GM12878 (cell line): Measurements from ENCODE around the gene ABHD2. TPM values are rescaled to one million over a fixed set of nuclear protein-coding genes. Genes with fewer than 3 reads are reported as not detected.

Experiments
- ATAC-seq: fragments of 200-7000 bp; cut with Tn5 transposase; 3 replicates; pipeline ENCODE4 v1.9.1; 2020; ENCODE audit warnings: mild to moderate bottlenecking, moderate library complexity
- BruUV-seq: library from RNA; stranded (reverse); fragments of 400-500 nt; replicated peaks from 2 replicates; lab custom pipeline; 2021; lab: Mats Ljungman, UMichigan
- CTCF ChIA-PET: fragments of 300-600 bp; sonication (Branson Sonifier 250); formaldehyde crosslinking; extraction: SDS; loops from one replicate; lab custom pipeline; 2021; ENCODE audit warnings: inconsistent platforms; lab: Yijun Ruan, JAX
- POLR2A ChIA-PET: fragments of 350-600 bp; formaldehyde crosslinking; extraction: SDS; loops from one replicate; lab custom pipeline; 2021; ENCODE audit warnings: inconsistent platforms; lab: Charles Lee
- RAD21 ChIA-PET: fragments of 300-600 bp; sonication (Branson Sonifier 250); formaldehyde crosslinking; loops from one replicate; lab custom pipeline; 2023; ENCODE audit warnings: antibody characterized with exemption; ENCODE audit not compliant: unreplicated experiment; lab: Charles Lee
- SMC1A ChIA-PET: fragments of 300-600 bp; sonication (Branson Sonifier 250); formaldehyde crosslinking; loops from one replicate; lab custom pipeline; 2023; ENCODE audit not compliant: unreplicated experiment, uncharacterized antibody; lab: Charles Lee
- DNase-seq: peaks from one replicate; pipeline ENCODE4 v3.0.0-alpha.2; 2011; ENCODE audit warnings: low read depth, low spot score
- FAIRE-seq: peaks from 3 replicates; lab custom pipeline; 2011; peaks lifted over from hg19 to GRCh38; lab: Jason Lieb, UNC
- H2AFZ ChIP-seq: 2 replicates; pipeline ENCODE4 v1.6.0; 2011; ENCODE audit warnings: low read depth, low read length, control low read depth; ENCODE audit not compliant: control insufficient read depth
- H3K27ac ChIP-seq: 2 replicates; pipeline ENCODE4 v1.5.1; 2011; ENCODE audit warnings: control low read depth; ENCODE audit not compliant: control insufficient read depth, insufficient read depth
- H3K27me3 ChIP-seq, 2 experiments: replicated peaks in 1 of 2; 2 replicates each; pipeline versions ENCODE4 v1.6.0 to v1.6.1; 2011; ENCODE audit warnings: low read length in 1 of 2; ENCODE audit not compliant: control insufficient read depth in 2 of 2, insufficient read depth in 2 of 2
- H3K36me3 ChIP-seq, 2 experiments: 2 replicates each; pipeline ENCODE4 v1.5.1; 2011; ENCODE audit warnings: low read length in 1 of 2; ENCODE audit not compliant: control insufficient read depth in 2 of 2, insufficient read depth in 2 of 2
- H3K4me1 ChIP-seq: 2 replicates; pipeline ENCODE4 v1.6.1; 2011; ENCODE audit warnings: mild to moderate bottlenecking, low read length, moderate library complexity, mixed read lengths; ENCODE audit not compliant: control insufficient read depth, insufficient read depth
- H3K4me2 ChIP-seq: 2 replicates; pipeline ENCODE4 v1.6.0; 2011; ENCODE audit warnings: control low read depth; ENCODE audit not compliant: control insufficient read depth, insufficient read depth
- H3K4me3 ChIP-seq: fragments of 200-600 bp; sonication (generic); 2 replicates; pipeline ENCODE4 v1.5.1; 2016
- H3K79me2 ChIP-seq: 2 replicates; pipeline ENCODE4 v1.6.0; 2011; ENCODE audit warnings: low read length; ENCODE audit not compliant: control insufficient read depth, insufficient read depth
- H3K9ac ChIP-seq: 2 replicates; pipeline ENCODE4 v1.8.0; 2011; ENCODE audit warnings: low read length, control low read depth, mixed read lengths; ENCODE audit not compliant: control insufficient read depth, insufficient read depth
- H3K9me3 ChIP-seq: replicated peaks from 3 replicates; pipeline ENCODE4 v1.5.1; 2011; ENCODE audit warnings: mild to moderate bottlenecking, low read length; ENCODE audit not compliant: control insufficient read depth, insufficient read depth
- H4K20me1 ChIP-seq: 2 replicates; pipeline ENCODE4 v1.6.0; 2011; ENCODE audit not compliant: control insufficient read depth, insufficient read depth
- ASH2L ChIP-seq: fragments of 300-600, 200-600 bp; sonication (generic); IDR thresholded peaks from 2 replicates; pipeline ENCODE4 v1.6.1; 2017; ENCODE audit warnings: low read depth, mild to moderate bottlenecking, borderline replicate concordance
- CEBPB ChIP-seq, 2 experiments: fragments of 150-350 bp in 1 of 2; IDR thresholded peaks; 2 replicates each; pipeline ENCODE4 v1.6.1; 2012 to 2014; ENCODE audit warnings: low read depth in 2 of 2, low read length in 2 of 2, borderline replicate concordance in 1 of 2, inconsistent platforms in 1 of 2
- CHD1 ChIP-seq: IDR thresholded peaks from 2 replicates; pipeline ENCODE4 v1.6.1; 2012; ENCODE audit warnings: low read depth, low read length, improper control_type of control experiment
- CHD4 ChIP-seq: fragments of 200-600 bp; sonication (generic); IDR thresholded peaks from 2 replicates; pipeline ENCODE4 v1.6.1; 2016; ENCODE audit warnings: mild to moderate bottlenecking
- CREB1 ChIP-seq: IDR thresholded peaks from 2 replicates; pipeline ENCODE4 v1.6.1; 2012; ENCODE audit warnings: low read depth, mild to moderate bottlenecking, inconsistent platforms
- CUX1 ChIP-seq: IDR thresholded peaks from 2 replicates; pipeline ENCODE4 v1.6.1; 2012; ENCODE audit warnings: improper control_type of control experiment, low read depth, low read length; ENCODE audit not compliant: insufficient replicate concordance
- GATAD2B ChIP-seq: fragments of 450-650 bp; conservative IDR thresholded peaks from 2 replicates; pipeline ENCODE4 v1.6.1; 2017; ENCODE audit warnings: low read depth, mild to moderate bottlenecking, moderate library complexity
- JUNB ChIP-seq: IDR thresholded peaks from 2 replicates; pipeline ENCODE4 v1.6.1; 2016; ENCODE audit warnings: antibody characterized with exemption, mild to moderate bottlenecking
- KDM1A ChIP-seq: fragments of 200-600 bp; sonication (generic); IDR thresholded peaks from 2 replicates; pipeline ENCODE4 v1.6.1; 2016; ENCODE audit warnings: borderline replicate concordance
- LARP7 ChIP-seq: fragments of 450-650 bp; IDR thresholded peaks from 2 replicates; pipeline ENCODE4 v1.6.1; 2017; ENCODE audit warnings: mild to moderate bottlenecking
- MYC ChIP-seq: IDR thresholded peaks from 2 replicates; pipeline ENCODE4 v1.6.1; 2011; ENCODE audit warnings: mild to moderate bottlenecking, low read length, moderate library complexity, inconsistent platforms; ENCODE audit not compliant: insufficient read depth, insufficient replicate concordance, insufficient read length, severe bottlenecking
- NFXL1 ChIP-seq: fragments of 450-650 bp; IDR thresholded peaks from 2 replicates; pipeline ENCODE4 v1.6.1; 2017; ENCODE audit warnings: antibody characterized with exemption, mild to moderate bottlenecking, borderline replicate concordance
- PKNOX1 ChIP-seq: fragments of 450-650 bp; IDR thresholded peaks from 2 replicates; pipeline ENCODE4 v1.6.1; 2016; ENCODE audit warnings: mild to moderate bottlenecking
- STAT1 ChIP-seq: fragments of 450-650 bp; conservative IDR thresholded peaks from 2 replicates; pipeline ENCODE4 v1.6.1; 2014; ENCODE audit warnings: antibody characterized with exemption, mild to moderate bottlenecking
- YBX1 ChIP-seq: fragments of 450-650 bp; IDR thresholded peaks from 2 replicates; pipeline ENCODE4 v1.6.1; 2016; ENCODE audit warnings: antibody characterized with exemption
- WGBS: methylation state at CpG from one replicate; pipeline ENCODE4 v1.1.6; 2016; ENCODE audit warnings: low lambda C conversion rate; ENCODE audit not compliant: insufficient replicate concordance, insufficient coverage; ENCODE audit errors: missing lambda C conversion rate; 5-methylcytosine and 5-hydroxymethylcytosine counted together
- in situ Hi-C: fragments of 300-500 bp; cut with MboI; formaldehyde crosslinking; loops from 9 replicates; pipeline ENCODE4 v1.14.3; 2018; ENCODE audit warnings: mixed read lengths
- intact Hi-C: fragments of 100-400 bp; cut with micrococcal nuclease; formaldehyde crosslinking; loops from one replicate; pipeline ENCODE4 v1.14.2; 2022; ENCODE audit not compliant: unreplicated experiment
- polyA plus RNA-seq, 11 experiments: library from polyadenylated mRNA; depleted of rRNA in 4 of 11; unstranded in 6 of 11; stranded (reverse) in 5 of 11; fragments of >200 nt; fragmentation: Nextera tagmentation in 4 of 11; fragmentation: Illumina TruSeq in 1 of 11; extraction: Ambion mirVana in 4 of 11; extraction: Trizol in 1 of 11; gene quantifications; 1 replicate in 1 of 11; 2 replicates in 10 of 11; pipeline versions ENCODE4 v1.2.1 to v1.2.3, GENCODE V29; 2011 to 2016; ENCODE audit warnings: inconsistent platforms in 2 of 11, missing spikeins in 2 of 11, low read depth in 1 of 11
- total RNA-seq, 4 experiments: library from RNA; depleted of rRNA in 3 of 4; stranded (reverse); fragments of >200 nt in 3 of 4; fragmentation: Illumina TruSeq in 1 of 4; extraction: Trizol in 1 of 4; gene quantifications; 2 replicates each; pipeline versions ENCODE4 v1.2.1 to v1.2.3, GENCODE V29; 2013 to 2021

ABHD2 gene
- total and polyA plus RNA-seq, 10 of the 15 experiments (the other 5 are each of a cell fraction or from before 2014, with no cell fraction given): 1.2 to 33.6 (median 20.4) TPM

DNA sequence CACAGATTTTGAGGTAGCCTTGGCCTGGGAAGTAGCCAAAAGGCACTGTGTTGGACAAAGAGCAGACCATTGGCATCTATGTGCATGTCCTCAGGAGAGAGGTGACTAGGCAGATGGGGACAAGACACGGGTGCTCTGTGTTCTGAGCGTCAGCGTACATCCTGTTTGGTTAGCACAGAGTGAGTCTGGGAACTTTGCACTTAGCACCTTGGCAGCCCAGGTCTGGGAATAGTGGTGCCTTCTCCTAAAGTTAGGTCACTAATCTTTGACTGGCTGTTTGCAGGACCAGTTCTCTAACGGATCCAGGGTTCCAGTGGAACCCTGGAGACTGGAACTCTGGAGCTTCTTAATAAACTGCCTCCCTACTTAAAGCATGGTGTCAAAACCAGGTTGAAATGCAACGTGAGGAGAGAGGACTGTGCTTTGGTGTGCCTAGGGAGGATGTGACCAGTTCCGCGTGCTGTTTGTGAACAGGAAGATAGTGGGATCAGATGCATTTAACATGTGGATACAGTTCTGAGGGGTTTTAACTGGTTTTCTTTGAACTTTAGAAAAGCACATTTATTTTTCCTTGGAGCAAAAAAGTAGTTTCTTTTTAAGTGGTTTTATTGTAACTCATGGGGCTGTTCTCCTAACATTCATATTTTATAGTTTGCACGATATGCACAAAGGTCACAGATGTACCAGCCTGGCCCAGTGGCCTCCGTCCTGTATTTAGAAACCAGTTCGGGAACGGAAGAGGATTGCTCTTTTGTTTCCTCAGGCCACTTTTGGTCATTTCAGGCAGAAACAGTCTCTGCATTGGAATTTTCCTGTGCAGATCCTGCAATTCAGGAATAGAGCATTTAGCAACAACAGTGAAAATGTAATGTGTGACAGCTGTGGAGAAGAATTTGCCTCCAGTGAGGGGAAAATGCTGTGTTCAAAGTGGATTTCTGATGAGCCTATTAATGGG lies 48.8 kb downstream of the ABHD2 start (continued):
- TF ChIP-seq CHD4: no peak
- no peak for TF ChIP-seq MYC
- no peak for TF ChIP-seq YBX1
- no peak for TF ChIP-seq KDM1A
- TF ChIP-seq ASH2L: no peak
- TF ChIP-seq CREB1: no peak
- TF ChIP-seq CEBPB (IDR thresholded peaks at IDR 0.05; ENCODE audit: borderline replicate concordance in 1 of 2, low read depth in 2 of 2, low read length in 2 of 2): no peak
- TF ChIP-seq, all 136 proteins: peak for 0

- H3K27ac ChIP-seq: no peak overlapping the region
- ATAC-seq (no peak), FAIRE-seq (no peak), DNase-seq (no peak)
- H3K4me3 ChIP-seq: no peak overlapping the region
- WGBS: 71% methylated on average over 3 of the region's 3 CpGs
- ChIA-PET RAD21 (no interaction called here), CTCF (interaction anchor here (0.6 to 2.0 kb wide), 3 partner anchors 8 to 40 kb away, joined by 3 to 5 read pairs (median 3); no protein-coding TSS in a partner anchor), SMC1A (interaction anchor here (1.3 kb wide), 1 partner anchor 40 kb away, joined by 3 read pairs; no protein-coding TSS in a partner anchor), POLR2A (interaction anchor here (1.0 kb wide), 1 partner anchor 13 kb away, joined by 3 read pairs; no protein-coding TSS in a partner anchor)
- H3K4me1 ChIP-seq: no peaks in the 10 kb centered on the region
- in situ Hi-C loops (no loop called here), intact Hi-C loops (no loop called here)
- BruUV-seq: no TSS peak
- H3K9me3 ChIP-seq: no peaks in the 10 kb centered on the region
- peaks cover 3 to 9% of the 10 kb centered on the region in 2 experiments; a peak in 3 of 4 replicates for H3K36me3 ChIP-seq
- H3K79me2 ChIP-seq: no peaks in the 10 kb centered on the region
- no peak overlapping the region for H2AFZ ChIP-seq
- H4K20me1 ChIP-seq: no peaks in the 10 kb centered on the region; the same call in 1 of the 2 replicates
- H3K4me2 ChIP-seq: no peak overlapping the region
- H3K27me3 ChIP-seq: no peaks in the 10 kb centered on the region
- no peak overlapping the region for H3K9ac ChIP-seq
- TF ChIP-seq NFXL1 (no peak), CHD1 (no peak), LARP7 (no peak), JUNB (no peak), PKNOX1 (no peak), STAT1 (no peak), MYC (no peak), GATAD2B (no peak), CUX1 (no peak)
Measured at GRCh38 chr15:89137926-89138325, 49.7 kb downstream of the ABHD2 start.
